CD14-positive monocyte (primary cell): ENCODE measurements around the gene FAM171A1. TPM values are rescaled to one million over a fixed set of nuclear protein-coding genes. Genes with fewer than 3 reads are reported as not detected.
A peak's percentile ranks its signal among the peaks of the same experiment; 100 is the strongest.

Experiments used
- DNase-seq, 3 donors: peaks; one replicate each; pipeline ENCODE4 v3.0.0-alpha.2; 2011 to 2022
- H2AFZ ChIP-seq: 2 replicates; pipeline ENCODE4 v1.6.0; 2012; ENCODE audit warnings: mild to moderate bottlenecking, low read depth, low read length, inconsistent platforms; ENCODE audit not compliant: insufficient read depth, poor library complexity, severe bottlenecking
- H3K27ac ChIP-seq, 2 donors: 1 replicate in 1 of 2; 2 replicates in 1 of 2; pipeline ENCODE4 v1.5.1; 2012 to 2013; ENCODE audit warnings: low read length in 2 of 2, control low read depth in 1 of 2, inconsistent platforms in 1 of 2, low read depth in 1 of 2, mild to moderate bottlenecking in 1 of 2
- H3K27me3 ChIP-seq, 2 donors: one replicate each; pipeline versions ENCODE4 v1.6.0 to v1.6.1; 2011 to 2013; ENCODE audit warnings: low read length in 2 of 2; ENCODE audit not compliant: control insufficient read depth in 2 of 2, insufficient read depth in 2 of 2
- H3K36me3 ChIP-seq, 2 donors: replicated peaks in 1 of 2; 1 replicate in 1 of 2; 2 replicates in 1 of 2; pipeline versions ENCODE4 v1.5.1 to v1.6.1; 2012 to 2013; ENCODE audit warnings: low read length in 2 of 2, control low read depth in 1 of 2, inconsistent platforms in 1 of 2, mild to moderate bottlenecking in 1 of 2; ENCODE audit not compliant: insufficient read depth in 2 of 2, control insufficient read depth in 1 of 2
- H3K4me1 ChIP-seq, 2 donors: 1 replicate in 1 of 2; 2 replicates in 1 of 2; pipeline versions ENCODE4 v1.5.1 to v1.6.1; 2012 to 2013; ENCODE audit warnings: low read length in 2 of 2, control low read depth in 1 of 2, inconsistent platforms in 1 of 2, mild to moderate bottlenecking in 1 of 2, moderate library complexity in 1 of 2; ENCODE audit not compliant: insufficient read depth in 2 of 2, control insufficient read depth in 1 of 2
- H3K4me2 ChIP-seq: replicated peaks from 2 replicates; pipeline ENCODE3; 2012; ENCODE audit warnings: low read length, moderate library complexity, mild to moderate bottlenecking; ENCODE audit not compliant: poor library complexity, severe bottlenecking; ENCODE audit errors: extremely low read depth
- H3K4me3 ChIP-seq, 3 experiments: fragments of 200-600 bp in 1 of 3; sonication (generic) in 1 of 3; replicated peaks in 1 of 3; 1 replicate in 2 of 3; 2 replicates in 1 of 3; pipeline ENCODE4 v1.5.1; 2011 to 2013; ENCODE audit warnings: low read length in 3 of 3, mild to moderate bottlenecking in 3 of 3, control low read depth in 2 of 3, low read depth in 2 of 3, inconsistent platforms in 1 of 3, moderate library complexity in 1 of 3
- H3K79me2 ChIP-seq: 2 replicates; pipeline ENCODE4 v1.6.0; 2012; ENCODE audit warnings: mild to moderate bottlenecking, control low read depth, inconsistent platforms, low read length, moderate library complexity; ENCODE audit not compliant: insufficient read depth
- H3K9ac ChIP-seq: 2 replicates; pipeline ENCODE4 v1.6.0; 2017; ENCODE audit warnings: low read length, mild to moderate bottlenecking; ENCODE audit not compliant: insufficient read depth, poor library complexity, severe bottlenecking
- H3K9me3 ChIP-seq, 2 donors: replicated peaks in 1 of 2; 1 replicate in 1 of 2; 2 replicates in 1 of 2; pipeline versions ENCODE4 v1.5.1 to v1.6.1; 2012 to 2013; ENCODE audit warnings: low read length in 2 of 2, control low read depth in 1 of 2; ENCODE audit not compliant: control insufficient read depth in 1 of 2, insufficient read depth in 1 of 2
- H4K20me1 ChIP-seq: 2 replicates; pipeline ENCODE4 v1.6.0; 2012; ENCODE audit warnings: mild to moderate bottlenecking, low read length, control low read depth, moderate library complexity; ENCODE audit not compliant: insufficient read depth
- H3K27ac Mint-ChIP-seq, 7 donors: one replicate each; pipeline ENCODE4 v1.8.0; 2020; ENCODE audit warnings: mild to moderate bottlenecking in 7 of 7, mixed read lengths in 7 of 7, moderate library complexity in 6 of 7, inconsistent platforms in 2 of 7
- H3K27me3 Mint-ChIP-seq, 3 donors: one replicate each; pipeline ENCODE4 v1.8.0; 2021 to 2022; ENCODE audit warnings: low read depth in 3 of 3, mild to moderate bottlenecking in 3 of 3, mixed read lengths in 3 of 3, moderate library complexity in 3 of 3, inconsistent platforms in 1 of 3
- H3K36me3 Mint-ChIP-seq, 2 donors: one replicate each; pipeline ENCODE4 v1.8.0; 2020; ENCODE audit warnings: mixed read lengths in 2 of 2, inconsistent platforms in 1 of 2, mild to moderate bottlenecking in 1 of 2
- H3K4me1 Mint-ChIP-seq: one replicate; pipeline ENCODE4 v1.8.0; 2020; ENCODE audit warnings: mild to moderate bottlenecking, mixed read lengths
- H3K4me3 Mint-ChIP-seq, 2 donors: one replicate each; pipeline ENCODE4 v1.8.0; 2020; ENCODE audit warnings: mild to moderate bottlenecking in 2 of 2, mixed read lengths in 2 of 2, moderate library complexity in 1 of 2
- H3K9me3 Mint-ChIP-seq, 7 donors: one replicate each; pipeline ENCODE4 v1.8.0; 2020 to 2022; ENCODE audit warnings: mixed read lengths in 7 of 7, mild to moderate bottlenecking in 6 of 7, moderate library complexity in 6 of 7, inconsistent platforms in 2 of 7
- CTCF ChIP-seq: fragments of 200-600 bp; IDR thresholded peaks from one replicate; pipeline ENCODE4 v1.8.0; 2022; ENCODE audit warnings: antibody characterized with exemption, mild to moderate bottlenecking
- WGBS: methylation state at CpG from one replicate; pipeline ENCODE4 v1.1.5; 2013; ENCODE audit warnings: missing lambda C conversion rate; ENCODE audit not compliant: insufficient coverage; 5-methylcytosine and 5-hydroxymethylcytosine counted together
- intact Hi-C, 2 donors: fragments of 100-400 bp; cut with micrococcal nuclease; formaldehyde crosslinking; loops; one replicate each; pipeline versions ENCODE4 v1.15.0 to v1.15.1; 2023
- polyA plus RNA-seq, 3 donors: library from polyadenylated mRNA; depleted of rRNA in 1 of 3; unstranded in 2 of 3; stranded (reverse) in 1 of 3; fragments of 300-500 nt in 2 of 3; fragments of >200 nt in 1 of 3; fragmentation: Illumina TruSeq in 2 of 3; gene quantifications; 1 replicate in 2 of 3; 2 replicates in 1 of 3; pipeline ENCODE4 v1.2.3, GENCODE V29; 2012 to 2021

Gene FAM171A1
- polyA plus RNA-seq, 3 donors: not detected

GRCh38 chr10:15378569-15378968, 7.5 kb upstream of the FAM171A1 start:
- H3K9ac ChIP-seq: no peak overlapping the region
- no peaks in the 10 kb centered on the region for H4K20me1 ChIP-seq
- Mint-ChIP-seq H3K27ac (no peak overlapping the region), H3K4me3 (no peak overlapping the region), H3K9me3 (peaks cover 0 to 2% (median 0%) of the 10 kb centered on the region in 7 donors), H3K36me3 (no peaks in the 10 kb centered on the region), H3K4me1 (no peaks in the 10 kb centered on the region), H3K27me3 (peaks cover 33 to 45% (median 36%) of the 10 kb centered on the region in 3 donors)
- peaks cover 13 to 15% of the 10 kb centered on the region in 2 donors for H3K27me3 ChIP-seq
- H3K4me1 ChIP-seq: no peaks in the 10 kb centered on the region
- H3K79me2 ChIP-seq: no peaks in the 10 kb centered on the region
- no peak overlapping the region for H3K4me2 ChIP-seq
- no peaks in the 10 kb centered on the region for H3K9me3 ChIP-seq
- H3K36me3 ChIP-seq: no peaks in the 10 kb centered on the region
- H3K4me3 ChIP-seq: no peak overlapping the region
- no peak for TF ChIP-seq CTCF
- H2AFZ ChIP-seq: no peak overlapping the region
- no peak overlapping the region for H3K27ac ChIP-seq
- DNase-seq: no peak
- 93% methylated on average over 2 of the region's 5 CpGs for WGBS
- intact Hi-C loops: no loop called here

GRCh38 chr10:15374566-15374965, 3.5 kb upstream of the FAM171A1 start:
- Histone ChIP-seq H3K36me3 (no peaks in the 10 kb centered on the region), H3K27me3 (peaks cover 35 to 46% of the 10 kb centered on the region in 2 donors), H3K9ac (no peak overlapping the region), H3K4me2 (no peak overlapping the region), H3K27ac (no peak overlapping the region), H3K79me2 (no peaks in the 10 kb centered on the region), H3K4me1 (no peaks in the 10 kb centered on the region), H3K4me3 (no peak overlapping the region), H3K9me3 (peaks cover 0 to 10% of the 10 kb centered on the region in 2 donors), H4K20me1 (no peaks in the 10 kb centered on the region), H2AFZ (no peak overlapping the region)
- Mint-ChIP-seq H3K4me1 (peaks cover 3% of the 10 kb centered on the region), H3K9me3 (peaks cover 0 to 7% (median 4%) of the 10 kb centered on the region in 7 donors), H3K36me3 (peaks cover 3% of the 10 kb centered on the region in 2 donors), H3K27me3 (peaks cover 52 to 68% (median 57%) of the 10 kb centered on the region in 3 donors), H3K4me3 (peak overlapping the region in 1 of 2 donors; percentile 44), H3K27ac (no peak overlapping the region)
- WGBS: no CpG with 5 or more reads among the region's 1 CpG
- intact Hi-C loops: no loop called here
- DNase-seq: no peak
- no peak for TF ChIP-seq CTCF
